GM18499 (cell line): ENCODE measurements around the gene UTS2R.

ENCODE experiments used
- ATAC-seq: cut with Tn5 transposase; IDR thresholded peaks from one replicate; pipeline ENCODE4 v1.9.1; 2021; ENCODE audit warnings: moderate number of reproducible peaks; ENCODE audit not compliant: insufficient read depth, unreplicated experiment

UTS2R gene

GRCh38 chr17:82424001-82424862 lies 52.7 kb downstream of the UTS2R start:
- no peak for ATAC-seq

DNA sequence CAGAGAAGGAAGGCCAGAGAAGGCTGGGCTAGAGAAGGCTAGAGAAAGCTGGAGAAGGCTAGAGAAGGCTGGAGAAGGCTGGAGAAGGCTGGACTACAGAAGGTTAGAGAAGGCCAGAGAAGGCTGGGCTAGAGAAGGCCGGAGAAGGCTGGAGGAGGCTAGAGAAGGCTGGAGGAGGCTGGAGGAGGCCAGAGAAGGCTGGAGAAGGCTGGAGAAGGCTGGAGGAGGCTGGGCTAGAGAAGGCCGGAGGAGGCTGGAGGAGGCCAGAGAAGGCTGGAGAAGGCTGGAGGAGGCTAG lies 53.2 kb downstream of the UTS2R start:
- no peak for ATAC-seq
